Tibial nerve (tissue), 4 donors: ENCODE measurements around the gene TRIM8.

Experiments
- CTCF ChIP-seq, 5 experiments: fragments of 200-600 bp in 3 of 5; fragments of 450-650 bp in 2 of 5; sonication (generic) in 3 of 5; IDR thresholded peaks; one replicate each; pipeline ENCODE4 v1.5.1; 2016 to 2019; ENCODE audit warnings: antibody characterized with exemption in 5 of 5, mild to moderate bottlenecking in 3 of 5, moderate library complexity in 2 of 5
- EP300 ChIP-seq, 2 donors: sonication (generic); formaldehyde crosslinking; IDR thresholded peaks; one replicate each; pipeline ENCODE4 v1.6.1; 2017; ENCODE audit warnings: antibody characterized with exemption in 2 of 2, mild to moderate bottlenecking in 1 of 2
- POLR2A ChIP-seq, 2 donors: fragments of 450-650 bp; IDR thresholded peaks; one replicate each; pipeline ENCODE4 v1.6.1; 2017; ENCODE audit warnings: antibody characterized with exemption in 2 of 2, mild to moderate bottlenecking in 2 of 2, moderate library complexity in 2 of 2

DNA sequence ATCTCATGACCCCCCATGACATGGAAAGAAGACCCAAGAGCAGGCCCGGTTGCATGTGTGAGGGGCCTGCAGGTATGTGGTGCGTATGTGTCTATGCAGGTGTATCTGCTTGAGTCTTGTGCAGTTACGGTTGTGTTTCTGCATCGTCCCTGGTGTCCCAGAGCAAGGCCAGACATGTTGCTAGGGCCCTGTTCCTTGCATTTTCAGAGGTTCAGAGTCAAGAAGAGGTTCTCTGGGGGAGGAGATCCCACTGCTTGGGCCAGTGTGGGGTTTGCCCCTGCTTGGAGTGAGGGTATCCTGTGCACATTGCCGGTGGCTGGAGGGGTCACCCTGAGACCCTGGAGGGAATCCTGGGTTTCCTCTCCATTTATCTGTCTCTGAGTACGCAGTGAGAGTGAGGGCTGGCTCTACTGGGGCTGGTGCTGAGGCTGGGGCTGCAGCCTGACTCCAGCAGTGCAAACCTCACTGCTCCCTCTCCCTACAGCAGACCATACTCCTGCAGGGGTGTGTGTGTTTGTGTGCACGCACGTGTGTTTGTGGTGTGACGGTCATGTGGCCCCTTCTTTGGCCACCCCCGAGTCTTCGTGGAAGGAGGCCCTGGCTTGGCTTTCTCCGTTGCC lies 4.1 kb downstream of the TRIM8 start:
- TF ChIP-seq EP300 (IDR thresholded peaks at IDR 0.05) (no peak), CTCF (IDR thresholded peaks at IDR 0.05) (no peak), POLR2A (IDR thresholded peaks at IDR 0.05) (no peak)
